ENCODE data around the gene NR6A1. TPM values are rescaled to one million over a fixed set of nuclear protein-coding genes. Genes with fewer than 3 reads are reported as not detected.

NR6A1 gene
- total and polyA plus RNA-seq, 9 donors = 0.29 to 1.7 (median 1.00) TPM

DNA sequence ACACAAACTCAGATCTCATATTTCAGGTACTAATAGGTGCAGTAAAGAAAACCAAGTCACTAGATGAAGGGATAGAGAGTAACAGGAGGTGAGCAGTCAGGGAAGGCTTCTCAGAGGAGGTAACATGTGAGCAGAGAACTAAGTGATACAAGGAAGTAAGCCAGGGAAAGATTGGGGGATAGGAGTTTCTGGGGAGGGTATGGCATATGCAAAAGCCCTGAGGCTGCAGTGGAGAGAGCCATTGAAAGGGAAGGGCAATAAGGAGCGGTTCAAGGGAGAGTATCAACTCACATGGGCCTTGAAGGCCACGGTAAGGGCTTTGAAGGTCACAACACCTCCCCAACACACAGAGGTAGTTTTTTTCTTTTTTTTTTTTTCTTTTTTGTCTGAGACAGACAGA, 12.7 kb upstream of the NR6A1 start:
- Histone ChIP-seq H3K4me3 (no peak overlapping the region), H3K9me3 (no peaks in the 10 kb centered on the region), H3K27ac (no peak overlapping the region), H3K36me3 (no peaks in the 10 kb centered on the region), H3K4me1 (ENCODE audit: insufficient read depth) (peaks cover 10% of the 10 kb centered on the region), H3K27me3 (no peaks in the 10 kb centered on the region)
- DNase-seq = peak in 2 of 5 donors; percentile 3 to 6
- intact Hi-C loops (cut with DNase I) = loop anchor here in 1 of 4 donors (5.0 kb wide), 1 partner anchor 53 kb away; no protein-coding TSS in a partner anchor
- TF ChIP-seq EP300 (IDR thresholded peaks at IDR 0.05) (no peak), POLR2A (IDR thresholded peaks at IDR 0.05) (no peak)
- TF ChIP-seq, protein P1, sequence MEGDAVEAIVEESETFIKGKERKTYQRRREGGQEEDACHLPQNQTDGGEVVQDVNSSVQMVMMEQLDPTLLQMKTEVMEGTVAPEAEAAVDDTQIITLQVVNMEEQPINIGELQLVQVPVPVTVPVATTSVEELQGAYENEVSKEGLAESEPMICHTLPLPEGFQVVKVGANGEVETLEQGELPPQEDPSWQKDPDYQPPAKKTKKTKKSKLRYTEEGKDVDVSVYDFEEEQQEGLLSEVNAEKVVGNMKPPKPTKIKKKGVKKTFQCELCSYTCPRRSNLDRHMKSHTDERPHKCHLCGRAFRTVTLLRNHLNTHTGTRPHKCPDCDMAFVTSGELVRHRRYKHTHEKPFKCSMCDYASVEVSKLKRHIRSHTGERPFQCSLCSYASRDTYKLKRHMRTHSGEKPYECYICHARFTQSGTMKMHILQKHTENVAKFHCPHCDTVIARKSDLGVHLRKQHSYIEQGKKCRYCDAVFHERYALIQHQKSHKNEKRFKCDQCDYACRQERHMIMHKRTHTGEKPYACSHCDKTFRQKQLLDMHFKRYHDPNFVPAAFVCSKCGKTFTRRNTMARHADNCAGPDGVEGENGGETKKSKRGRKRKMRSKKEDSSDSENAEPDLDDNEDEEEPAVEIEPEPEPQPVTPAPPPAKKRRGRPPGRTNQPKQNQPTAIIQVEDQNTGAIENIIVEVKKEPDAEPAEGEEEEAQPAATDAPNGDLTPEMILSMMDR (IDR thresholded peaks at IDR 0.05) = no peak
- WGBS, 3 donors = 58 to 82% (median 77%) methylated on average over 2 of the region's 2 CpGs

DNA sequence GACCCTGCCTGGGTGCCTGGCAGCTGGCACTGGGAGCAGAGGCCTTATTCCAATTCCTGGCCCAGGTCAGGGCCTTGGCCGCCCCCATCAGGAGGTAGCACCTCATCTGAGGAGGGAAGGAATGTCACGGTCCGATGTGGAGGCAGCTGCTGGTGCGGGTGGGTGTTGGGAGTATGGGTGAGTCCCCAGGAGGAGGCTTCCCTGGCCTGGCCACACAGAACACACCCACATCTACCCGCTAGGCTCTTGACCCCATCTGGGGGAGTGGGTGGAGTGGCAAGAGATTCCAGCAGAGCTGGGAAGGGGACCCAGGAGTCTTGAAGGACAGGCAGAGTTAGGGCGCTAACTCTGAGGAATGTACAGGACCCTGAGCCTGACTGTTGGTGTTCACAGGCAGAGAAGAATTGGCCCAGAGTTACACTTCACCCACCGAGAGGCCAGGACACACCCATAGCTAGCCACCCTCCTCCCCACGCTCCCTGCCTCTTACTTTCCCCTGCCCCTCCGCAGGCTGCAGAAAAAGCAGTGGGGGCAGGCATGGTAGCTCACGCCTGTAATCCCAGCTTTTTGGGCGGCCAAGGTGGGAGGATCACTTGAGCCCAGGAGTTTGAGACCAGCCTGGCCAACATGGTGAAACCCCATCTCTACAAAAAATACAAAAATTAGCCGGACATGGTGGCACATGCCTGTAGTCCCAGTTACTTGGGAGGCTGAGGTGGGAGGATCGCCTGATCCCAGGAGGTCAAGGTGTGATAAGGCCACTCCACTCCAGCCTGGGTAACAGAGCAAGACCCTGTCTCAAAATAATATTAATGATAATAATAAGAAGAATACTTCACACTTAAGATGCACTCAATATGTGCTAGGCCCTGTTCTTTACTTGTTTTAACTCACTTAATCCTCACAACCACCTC, 11.8 kb upstream of the NR6A1 start:
- TF ChIP-seq POLR2A (IDR thresholded peaks at IDR 0.05) = no peak
- TF ChIP-seq, protein P1 (IDR thresholded peaks at IDR 0.05) = no peak
- no peak for TF ChIP-seq EP300 (IDR thresholded peaks at IDR 0.05)
- Histone ChIP-seq H3K4me3 (no peak overlapping the region), H3K27ac (peak overlapping the region in 1 of 2 donors; percentile 44), H3K4me1 (ENCODE audit: insufficient read depth) (peaks cover 10% of the 10 kb centered on the region), H3K27me3 (no peaks in the 10 kb centered on the region), H3K9me3 (no peaks in the 10 kb centered on the region), H3K36me3 (no peaks in the 10 kb centered on the region)
- WGBS, 3 donors = 67 to 71% (median 68%) methylated on average over 13 of the region's 13 CpGs
- DNase-seq = peak in 3 of 5 donors; percentile 21 to 40 (median 22)
- intact Hi-C loops (cut with DNase I) = loop anchor here in 1 of 4 donors (5.0 kb wide), 1 partner anchor 54 kb away; no protein-coding TSS in a partner anchor

DNA sequence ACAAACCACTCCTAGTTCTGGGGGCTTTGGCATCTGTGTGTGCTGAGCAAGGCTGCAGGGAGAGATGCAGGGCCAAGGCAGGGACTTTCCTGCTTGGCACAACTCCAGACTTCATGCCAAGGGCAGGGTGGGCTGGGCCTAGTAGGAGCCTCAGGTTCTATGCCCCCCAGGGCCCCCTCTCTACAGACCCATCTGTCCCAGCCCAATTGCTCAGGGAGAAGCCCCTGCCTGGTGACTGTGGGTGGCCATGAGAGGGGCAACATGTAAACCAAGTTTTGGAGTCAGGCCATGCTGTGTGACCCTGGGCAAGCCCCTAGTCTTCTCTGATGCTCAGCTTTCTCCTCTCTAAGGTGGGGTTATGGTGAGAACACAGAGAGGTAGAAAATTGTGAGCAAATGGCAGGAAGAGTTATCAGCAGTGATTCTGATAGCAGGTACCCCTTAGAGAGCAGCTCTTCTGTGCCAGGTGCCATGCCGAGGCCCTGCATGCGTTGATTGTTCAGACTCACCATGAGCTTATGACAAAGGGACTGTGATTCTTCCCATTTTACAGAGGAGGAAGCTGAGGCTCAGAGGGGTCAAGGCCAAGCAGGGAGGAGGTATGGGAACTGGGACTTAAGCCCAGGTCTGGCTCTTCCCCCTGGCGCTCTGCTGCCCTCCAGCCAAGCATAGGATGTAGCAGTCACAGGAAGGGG, 11.0 kb upstream of the NR6A1 start:
- TF ChIP-seq, protein P1 (IDR thresholded peaks at IDR 0.05) = no peak
- TF ChIP-seq EP300 (IDR thresholded peaks at IDR 0.05) (no peak), POLR2A (IDR thresholded peaks at IDR 0.05) (no peak)
- peaks cover 13% of the 10 kb centered on the region for H3K4me1 ChIP-seq (ENCODE audit: insufficient read depth)
- H3K4me3 ChIP-seq = no peak overlapping the region
- H3K27me3 ChIP-seq = no peaks in the 10 kb centered on the region
- no peaks in the 10 kb centered on the region for H3K36me3 ChIP-seq
- no peaks in the 10 kb centered on the region for H3K9me3 ChIP-seq
- WGBS, 3 donors = 67 to 84% (median 69%) methylated on average over 3 of the region's 3 CpGs
- peak in 1 of 5 donors; percentile 11 for DNase-seq
- peak overlapping the region in 1 of 2 donors; percentile 44 for H3K27ac ChIP-seq
- intact Hi-C loops (cut with DNase I) = loop anchor here in 1 of 4 donors (5.0 kb wide), 1 partner anchor 55 kb away; no protein-coding TSS in a partner anchor

DNA sequence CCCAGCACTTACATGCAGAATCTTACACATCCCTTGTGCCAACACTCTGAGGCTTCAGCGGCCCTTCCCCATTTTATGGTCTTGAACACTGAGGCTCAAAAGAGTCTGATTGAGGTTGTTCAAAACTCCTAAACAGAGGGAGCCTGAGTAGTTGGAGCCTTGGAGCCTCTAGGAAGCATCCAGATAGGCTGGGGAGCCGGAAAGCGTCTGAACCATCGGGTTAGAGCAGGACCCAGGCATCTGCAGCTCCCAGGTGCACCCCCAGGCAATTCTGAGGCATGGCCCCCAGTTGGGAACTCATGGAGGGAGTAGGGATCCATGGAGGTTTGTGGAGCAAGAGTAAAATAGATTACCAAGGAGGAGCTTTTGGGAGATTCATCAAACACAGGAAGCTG, 9.6 kb upstream of the NR6A1 start:
- H3K4me1 ChIP-seq (ENCODE audit: insufficient read depth) = peaks cover 13% of the 10 kb centered on the region
- intact Hi-C loops (cut with DNase I) = loop anchor here in 1 of 4 donors (5.0 kb wide), 1 partner anchor 57 kb away; no protein-coding TSS in a partner anchor
- H3K27ac ChIP-seq = peak overlapping the region in 1 of 2 donors; percentile 80
- H3K36me3 ChIP-seq = no peaks in the 10 kb centered on the region
- H3K9me3 ChIP-seq = no peaks in the 10 kb centered on the region
- no peaks in the 10 kb centered on the region for H3K27me3 ChIP-seq
- DNase-seq = no peak
- 97 to 100% (median 99%) methylated on average over 4 of the region's 4 CpGs for WGBS, 3 donors
- no peak for TF ChIP-seq EP300 (IDR thresholded peaks at IDR 0.05)
- TF ChIP-seq, protein P1 (IDR thresholded peaks at IDR 0.05) = no peak
- TF ChIP-seq POLR2A (IDR thresholded peaks at IDR 0.05) = no peak
- no peak overlapping the region for H3K4me3 ChIP-seq

All from ovary (tissue), 9 donors.